Skeletal muscle tissue (tissue), 4 donors: ENCODE data around the gene UPF1. TPM values are rescaled to one million over a fixed set of nuclear protein-coding genes. Genes with fewer than 3 reads are reported as not detected.

Source experiments
- H3K27ac ChIP-seq: one replicate; pipeline ENCODE4 v1.7.0; 2013; ENCODE audit warnings: mild to moderate bottlenecking, low read depth, low read length, inconsistent platforms
- H3K27me3 ChIP-seq, 3 donors: one replicate each; pipeline ENCODE4 v1.7.0; 2013; ENCODE audit warnings: low read length in 3 of 3; ENCODE audit not compliant: control insufficient read depth in 3 of 3, insufficient read depth in 3 of 3
- H3K36me3 ChIP-seq, 3 donors: one replicate each; pipeline ENCODE4 v1.7.0; 2013; ENCODE audit warnings: low read length in 3 of 3; ENCODE audit not compliant: control insufficient read depth in 3 of 3, insufficient read depth in 3 of 3
- H3K4me1 ChIP-seq, 3 donors: one replicate each; pipeline ENCODE4 v1.7.0; 2013; ENCODE audit warnings: low read length in 3 of 3, mild to moderate bottlenecking in 3 of 3; ENCODE audit not compliant: control insufficient read depth in 3 of 3, insufficient read depth in 3 of 3
- H3K4me3 ChIP-seq, 3 donors: one replicate each; pipeline ENCODE4 v1.7.0; 2013; ENCODE audit warnings: low read length in 3 of 3
- H3K9ac ChIP-seq, 3 donors: one replicate each; pipeline ENCODE4 v1.7.0; 2013; ENCODE audit warnings: low read length in 3 of 3, mild to moderate bottlenecking in 3 of 3, moderate library complexity in 2 of 3, low read depth in 1 of 3
- H3K9me3 ChIP-seq, 3 donors: one replicate each; pipeline ENCODE4 v1.7.0; 2013; ENCODE audit warnings: low read length in 3 of 3; ENCODE audit not compliant: control insufficient read depth in 3 of 3
- total RNA-seq: library from RNA; depleted of rRNA; stranded (reverse); fragments of >200 nt; gene quantifications from one replicate; pipeline ENCODE4 v1.2.3, GENCODE V29; 2014
- donor health status: Osteomylitis.

UPF1 gene
- 30.8 TPM for total RNA-seq

- H3K36me3 ChIP-seq = peaks cover 0 to 5% (median 0%) of the 10 kb centered on the region in 3 donors
- peak within 1 kb of the TSS; percentile 91 to 94 (median 94) for H3K9ac ChIP-seq
- peak within 1 kb of the TSS; percentile 80 for H3K27ac ChIP-seq
- H3K9me3 ChIP-seq = no peaks in the 10 kb centered on the region
- H3K4me3 ChIP-seq = peak within 1 kb of the TSS; percentile 82 to 91 (median 88)
- H3K4me1 ChIP-seq = peaks cover 30 to 40% (median 37%) of the 10 kb centered on the region in 3 donors
- no peaks in the 10 kb centered on the region for H3K27me3 ChIP-seq
Observed at GRCh38 chr19:18831524-18832305, at the start of gene UPF1. UPF1 (plus strand) TSS chr19:18831959; CDS start chr19:18832210, 251 bp downstream.

GRCh38 chr19:18782559-18783225, 49.1 kb upstream of the UPF1 start:
- H3K27ac ChIP-seq = no peak overlapping the region
- no peaks in the 10 kb centered on the region for H3K9me3 ChIP-seq
- H3K36me3 ChIP-seq = no peaks in the 10 kb centered on the region
- H3K27me3 ChIP-seq = peaks cover 27 to 38% (median 30%) of the 10 kb centered on the region in 3 donors
- H3K9ac ChIP-seq = no peak overlapping the region
- H3K4me1 ChIP-seq = peaks cover 3 to 16% (median 10%) of the 10 kb centered on the region in 3 donors
- H3K4me3 ChIP-seq = no peak overlapping the region

GRCh38 chr19:18783958-18784785, 47.6 kb upstream of the UPF1 start:
- H3K4me1 ChIP-seq = peaks cover 3 to 16% (median 10%) of the 10 kb centered on the region in 3 donors
- no peaks in the 10 kb centered on the region for H3K9me3 ChIP-seq
- H3K36me3 ChIP-seq = no peaks in the 10 kb centered on the region
- peaks cover 37 to 47% (median 43%) of the 10 kb centered on the region in 3 donors for H3K27me3 ChIP-seq
- H3K9ac ChIP-seq = no peak overlapping the region
- no peak overlapping the region for H3K27ac ChIP-seq
- no peak overlapping the region for H3K4me3 ChIP-seq

- peaks cover 43 to 50% (median 48%) of the 10 kb centered on the region in 3 donors for H3K27me3 ChIP-seq
- no peak overlapping the region for H3K9ac ChIP-seq
- peaks cover 5 to 17% (median 12%) of the 10 kb centered on the region in 3 donors for H3K4me1 ChIP-seq
- H3K9me3 ChIP-seq = no peaks in the 10 kb centered on the region
- H3K36me3 ChIP-seq = no peaks in the 10 kb centered on the region
- H3K27ac ChIP-seq = no peak overlapping the region
- H3K4me3 ChIP-seq = no peak overlapping the region
Observed at GRCh38 chr19:18784786-18785120, 47.0 kb upstream of the UPF1 start.

GRCh38 chr19:18785179-18786124, 46.3 kb upstream of the UPF1 start:
- H3K36me3 ChIP-seq = no peaks in the 10 kb centered on the region
- H3K4me3 ChIP-seq = peak overlapping the region in 1 of 3 donors; percentile 40
- H3K4me1 ChIP-seq = peaks cover 9 to 21% (median 16%) of the 10 kb centered on the region in 3 donors
- H3K27ac ChIP-seq = no peak overlapping the region
- no peaks in the 10 kb centered on the region for H3K9me3 ChIP-seq
- peak overlapping the region in 1 of 3 donors; percentile 40 for H3K9ac ChIP-seq
- H3K27me3 ChIP-seq = peaks cover 48 to 56% (median 53%) of the 10 kb centered on the region in 3 donors

GRCh38 chr19:18788529-18789421, 43.0 kb upstream of the UPF1 start:
- Histone ChIP-seq H3K9me3 (no peaks in the 10 kb centered on the region), H3K36me3 (no peaks in the 10 kb centered on the region), H3K4me1 (peaks cover 17 to 26% (median 17%) of the 10 kb centered on the region in 3 donors), H3K27me3 (peaks cover 74 to 87% (median 84%) of the 10 kb centered on the region in 3 donors), H3K9ac (no peak overlapping the region), H3K4me3 (no peak overlapping the region), H3K27ac (no peak overlapping the region)

GRCh38 chr19:18789422-18789869, 42.3 kb upstream of the UPF1 start:
- H3K27me3 ChIP-seq = peaks cover 74 to 87% (median 86%) of the 10 kb centered on the region in 3 donors
- H3K9me3 ChIP-seq = no peaks in the 10 kb centered on the region
- no peak overlapping the region for H3K4me3 ChIP-seq
- no peak overlapping the region for H3K27ac ChIP-seq
- H3K9ac ChIP-seq = no peak overlapping the region
- H3K4me1 ChIP-seq = peaks cover 17 to 26% (median 17%) of the 10 kb centered on the region in 3 donors
- H3K36me3 ChIP-seq = no peaks in the 10 kb centered on the region

- Histone ChIP-seq H3K27ac (peak overlapping the region; percentile 25), H3K4me1 (peaks cover 12 to 21% (median 17%) of the 10 kb centered on the region in 3 donors), H3K27me3 (peaks cover 72 to 87% (median 80%) of the 10 kb centered on the region in 3 donors), H3K9me3 (no peaks in the 10 kb centered on the region), H3K36me3 (no peaks in the 10 kb centered on the region), H3K4me3 (peak overlapping the region; percentile 20 to 56 (median 45)), H3K9ac (peak overlapping the region in 1 of 3 donors; percentile 8)
Observed at GRCh38 chr19:18789883-18790565, 41.7 kb upstream of the UPF1 start.
